ENCODE results near the gene SFTA2. TPM values are rescaled to one million over a fixed set of nuclear protein-coding genes. Genes with fewer than 3 reads are reported as not detected.

The SFTA2 gene
- total RNA-seq, 1 donor from 2014 or later, result not detected

- Histone ChIP-seq H3K79me2 (ENCODE audit: low read depth) (peaks cover 55% of the 10 kb centered on the region), H3K27me3 (no peaks in the 10 kb centered on the region), H3K4me1 (peaks cover 37% of the 10 kb centered on the region), H3K9ac (no peak overlapping the region), H3K4me2 (no peak overlapping the region), H2AFZ (replicated peaks) (no peak overlapping the region), H4K20me1 (ENCODE audit: low read depth) (peaks cover 77% of the 10 kb centered on the region), H3K36me3 (no peaks in the 10 kb centered on the region), H3K4me3 (no peak overlapping the region), H3F3A (ENCODE audit: low read depth) (peaks cover 14% of the 10 kb centered on the region), H3K27ac (no peak overlapping the region), H3K9me3 (ENCODE audit: low read depth) (no peaks in the 10 kb centered on the region)
- Mint-ChIP-seq H3K9me3 (no peaks in the 10 kb centered on the region), H3K27ac (no peak overlapping the region), H3K27me3 (ENCODE audit: insufficient read depth, low read depth) (peaks cover 5% of the 10 kb centered on the region), H3K4me3 (no peak overlapping the region), H3K36me3 (peaks cover 39% of the 10 kb centered on the region), H3K4me1 (peaks cover 21% of the 10 kb centered on the region)
- TF ChIP-seq EZH2phosphoT487 (IDR thresholded peaks at IDR 0.05), result no peak
- peak; percentile 48 for TF ChIP-seq CTCF (IDR thresholded peaks at IDR 0.05)
- TF ChIP-seq EZH2 (IDR thresholded peaks at IDR 0.05), result no peak
- peak; percentile 17 for DNase-seq (ENCODE audit: low spot score)
Observed at GRCh38 chr6:30893001-30893591, 38.9 kb downstream of the SFTA2 start.

- Mint-ChIP-seq H3K4me1 (peaks cover 31% of the 10 kb centered on the region), H3K27me3 (ENCODE audit: insufficient read depth, low read depth) (peaks cover 5% of the 10 kb centered on the region), H3K9me3 (no peaks in the 10 kb centered on the region), H3K36me3 (peaks cover 39% of the 10 kb centered on the region), H3K4me3 (peak overlapping the region; percentile 18), H3K27ac (peak overlapping the region; percentile 11)
- H3K9ac ChIP-seq, result no peak overlapping the region
- no peaks in the 10 kb centered on the region for H3K9me3 ChIP-seq (ENCODE audit: low read depth)
- peak overlapping the region; percentile 20 for H3K27ac ChIP-seq
- peaks cover 66% of the 10 kb centered on the region for H3K79me2 ChIP-seq (ENCODE audit: low read depth)
- H2AFZ ChIP-seq (replicated peaks), result no peak overlapping the region
- H3K4me1 ChIP-seq, result peaks cover 48% of the 10 kb centered on the region
- TF ChIP-seq EZH2phosphoT487 (IDR thresholded peaks at IDR 0.05) (no peak), CTCF (IDR thresholded peaks at IDR 0.05) (no peak), EZH2 (IDR thresholded peaks at IDR 0.05) (no peak)
- no peak overlapping the region for H3K4me2 ChIP-seq
- no peaks in the 10 kb centered on the region for H3K27me3 ChIP-seq
- H3F3A ChIP-seq (ENCODE audit: low read depth), result peaks cover 14% of the 10 kb centered on the region
- peaks cover 4% of the 10 kb centered on the region for H3K36me3 ChIP-seq
- H3K4me3 ChIP-seq, result no peak overlapping the region
- DNase-seq (ENCODE audit: low spot score), result no peak
- H4K20me1 ChIP-seq (ENCODE audit: low read depth), result peaks cover 87% of the 10 kb centered on the region
Observed at GRCh38 chr6:30891816-30892538, 40.0 kb downstream of the SFTA2 start.

- Mint-ChIP-seq H3K9me3 (no peaks in the 10 kb centered on the region), H3K36me3 (peaks cover 37% of the 10 kb centered on the region), H3K27ac (peak overlapping the region; percentile 11), H3K4me3 (peak overlapping the region; percentile 18), H3K27me3 (ENCODE audit: insufficient read depth, low read depth) (peaks cover 5% of the 10 kb centered on the region), H3K4me1 (peaks cover 37% of the 10 kb centered on the region)
- H3K4me2 ChIP-seq, result no peak overlapping the region
- H3F3A ChIP-seq (ENCODE audit: low read depth), result peaks cover 17% of the 10 kb centered on the region
- no peaks in the 10 kb centered on the region for H3K9me3 ChIP-seq (ENCODE audit: low read depth)
- peaks cover 87% of the 10 kb centered on the region for H4K20me1 ChIP-seq (ENCODE audit: low read depth)
- H3K4me1 ChIP-seq, result peaks cover 52% of the 10 kb centered on the region
- no peak overlapping the region for H3K9ac ChIP-seq
- H3K27ac ChIP-seq, result no peak overlapping the region
- peaks cover 72% of the 10 kb centered on the region for H3K79me2 ChIP-seq (ENCODE audit: low read depth)
- TF ChIP-seq EZH2phosphoT487 (IDR thresholded peaks at IDR 0.05) (no peak), EZH2 (IDR thresholded peaks at IDR 0.05) (no peak), CTCF (IDR thresholded peaks at IDR 0.05) (no peak)
- H3K36me3 ChIP-seq, result peaks cover 4% of the 10 kb centered on the region
- H3K4me3 ChIP-seq, result no peak overlapping the region
- no peak for DNase-seq (ENCODE audit: low spot score)
- no peaks in the 10 kb centered on the region for H3K27me3 ChIP-seq
- no peak overlapping the region for H2AFZ ChIP-seq (replicated peaks)
Observed at GRCh38 chr6:30891450-30891723, 40.6 kb downstream of the SFTA2 start.
